OCI-LY3 (cell line): Measurements from ENCODE around the gene MAP3K5.

Experiments used
- H2AFZ ChIP-seq: fragments of 200-600, 300-600 bp; shearing (Covaris generic); 2 replicates; pipeline ENCODE4 v1.6.0; 2014; ENCODE audit warnings: antibody characterized with exemption, low read depth, low read length
- H3K27ac ChIP-seq: fragments of 200-600, 300-600 bp; sonication (generic); 2 replicates; pipeline ENCODE4 v1.5.1; 2014; ENCODE audit warnings: mild to moderate bottlenecking, low read length, moderate library complexity, mixed read lengths
- H3K27me3 ChIP-seq: fragments of 200-600, 300-600 bp; sonication (generic); 2 replicates; pipeline ENCODE4 v1.6.1; 2014; ENCODE audit warnings: low read depth, low read length, mixed read lengths
- H3K36me3 ChIP-seq: fragments of 200-600, 300-600 bp; sonication (generic); replicated peaks from 2 replicates; pipeline ENCODE3; 2014; ENCODE audit warnings: low read depth, low read length, mixed read lengths
- H3K4me1 ChIP-seq: fragments of 300-600, 200-600 bp; sonication (generic); 2 replicates; pipeline ENCODE4 v1.6.1; 2014; ENCODE audit warnings: low read length, mixed read lengths
- H3K4me2 ChIP-seq: fragments of 200-600, 300-600 bp; sonication (generic); 2 replicates; pipeline ENCODE4 v1.6.1; 2014; ENCODE audit warnings: low read length, mixed read lengths
- H3K4me3 ChIP-seq: fragments of 300-600, 200-600 bp; sonication (generic); 2 replicates; pipeline ENCODE4 v1.5.1; 2014; ENCODE audit warnings: antibody characterized with exemption, mild to moderate bottlenecking, low read length, moderate library complexity
- H3K79me2 ChIP-seq: fragments of 300-600, 200-600 bp; shearing (Covaris generic); 2 replicates; pipeline ENCODE4 v1.6.1; 2014; ENCODE audit warnings: mild to moderate bottlenecking, low read length, mixed read lengths
- H3K9ac ChIP-seq: fragments of 300-600, 200-600 bp; shearing (Covaris generic); 2 replicates; pipeline ENCODE4 v1.6.0; 2014; ENCODE audit warnings: mild to moderate bottlenecking, low read length, moderate library complexity
- H3K9me3 ChIP-seq: fragments of 200-600, 300-600 bp; shearing (Covaris generic); 2 replicates; pipeline ENCODE4 v1.6.1; 2014; ENCODE audit warnings: low read length, mixed read lengths; ENCODE audit not compliant: insufficient read depth
- H4K20me1 ChIP-seq: fragments of 200-600, 300-600 bp; sonication (generic); 2 replicates; pipeline ENCODE4 v1.6.1; 2016; ENCODE audit warnings: low read length, mixed read lengths; ENCODE audit not compliant: insufficient read depth
- CTCF ChIP-seq: fragments of 200-600, 300-600 bp; sonication (generic); IDR thresholded peaks from 2 replicates; pipeline ENCODE4 v1.5.1; 2014; ENCODE audit warnings: antibody characterized with exemption, low read length, low read depth
- EZH2phosphoT487 ChIP-seq: fragments of 200-600 bp; shearing (Covaris generic); IDR thresholded peaks from 2 replicates; pipeline ENCODE4 v1.6.1; 2018; ENCODE audit warnings: antibody characterized with exemption, mixed run types, low read depth

MAP3K5 gene

DNA sequence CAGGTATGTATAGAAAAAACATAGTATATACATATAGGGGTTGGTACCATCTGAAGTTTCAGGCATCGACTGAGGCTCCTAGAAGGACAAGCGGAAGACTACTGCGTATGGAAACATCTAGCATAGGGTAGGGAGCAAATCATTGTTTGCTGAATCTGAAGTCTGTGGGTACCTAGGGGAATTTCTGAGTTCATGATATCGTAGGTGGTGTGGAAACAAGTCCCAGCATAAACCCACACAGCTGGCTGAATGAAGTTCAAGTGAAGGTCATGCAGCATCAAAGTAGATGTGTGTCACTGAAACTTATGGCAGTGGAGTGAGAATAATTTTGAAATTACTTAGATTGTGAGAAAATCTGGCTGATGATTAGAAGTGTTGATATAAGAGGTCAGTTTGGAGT, 281.5 kb downstream of the MAP3K5 start:
- no peak overlapping the region for H3K9ac ChIP-seq
- H3K4me1 ChIP-seq: no peaks in the 10 kb centered on the region

DNA sequence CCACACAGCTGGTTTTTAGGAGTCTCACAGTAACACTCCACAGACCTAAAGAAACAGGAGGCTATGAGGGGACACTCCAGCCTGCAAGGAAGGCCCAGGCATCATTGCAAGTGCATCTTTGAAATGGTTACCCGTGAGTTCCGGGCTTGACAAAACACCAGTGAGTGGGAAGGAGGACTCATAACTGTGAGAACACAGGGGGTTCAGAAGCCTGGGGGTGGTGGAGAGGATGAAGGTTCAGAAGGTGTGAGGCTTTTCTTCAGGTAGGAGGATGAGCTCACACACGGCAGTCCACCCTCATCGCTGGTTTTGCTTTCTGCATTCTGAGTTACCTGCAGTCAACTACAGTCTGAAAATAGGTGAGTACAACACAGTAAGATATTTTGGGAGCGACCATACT, 282.0 kb downstream of the MAP3K5 start:
- Histone ChIP-seq H3K9ac (no peak overlapping the region), H3K27me3 (no peaks in the 10 kb centered on the region), H3K9me3 (no peaks in the 10 kb centered on the region), H3K27ac (no peak overlapping the region), H3K36me3 (no peaks in the 10 kb centered on the region), H3K4me1 (no peaks in the 10 kb centered on the region), H3K4me2 (no peak overlapping the region), H3K4me3 (no peak overlapping the region), H2AFZ (no peak overlapping the region), H4K20me1 (no peaks in the 10 kb centered on the region), H3K79me2 (no peaks in the 10 kb centered on the region)
- no peak for TF ChIP-seq EZH2phosphoT487
- TF ChIP-seq CTCF: no peak

More for the DNA sequence above, 281.5 kb downstream of the MAP3K5 start:
- H3K79me2 ChIP-seq: no peaks in the 10 kb centered on the region
- H3K27me3 ChIP-seq: no peaks in the 10 kb centered on the region
- H3K9me3 ChIP-seq: no peaks in the 10 kb centered on the region
- no peaks in the 10 kb centered on the region for H3K36me3 ChIP-seq
- TF ChIP-seq EZH2phosphoT487 (no peak), CTCF (no peak)
- no peaks in the 10 kb centered on the region for H4K20me1 ChIP-seq
- no peak overlapping the region for H3K4me3 ChIP-seq
- H3K4me2 ChIP-seq: no peak overlapping the region
- no peak overlapping the region for H2AFZ ChIP-seq
- no peak overlapping the region for H3K27ac ChIP-seq

- Histone ChIP-seq H4K20me1 (no peaks in the 10 kb centered on the region), H3K4me3 (no peak overlapping the region), H3K4me1 (no peaks in the 10 kb centered on the region), H3K9me3 (no peaks in the 10 kb centered on the region), H3K27ac (no peak overlapping the region), H2AFZ (no peak overlapping the region), H3K27me3 (no peaks in the 10 kb centered on the region), H3K79me2 (no peaks in the 10 kb centered on the region), H3K9ac (no peak overlapping the region), H3K4me2 (no peak overlapping the region), H3K36me3 (no peaks in the 10 kb centered on the region)
- TF ChIP-seq EZH2phosphoT487 (no peak), CTCF (no peak)
Observed at GRCh38 chr6:136508725-136509392, 283.4 kb downstream of the MAP3K5 start.
